Measurements from ENCODE around the gene SLC25A40.
"Not testable (repeated sequence)": the region's sequence is repeated elsewhere in the genome, so short reads cannot be mapped to it uniquely, and the experiment has no call there.

Gene SLC25A40

GRCh38 chr7:87876040-87876868 lies at the start of gene SLC25A40, which contains the start of gene DBF4:
TSS of gene SLC25A40 (minus strand) at chr7:87876360. CDS start at chr7:87858727, 17,633 bp downstream.
TSS of gene DBF4 (plus strand) at chr7:87876493. CDS start at chr7:87876733, 240 bp downstream.
- in situ Hi-C loops (cut with MboI; ENCODE audit: low sequenced_read_pairs): no loop called here

- in situ Hi-C loops (cut with MboI; ENCODE audit: low sequenced_read_pairs): not testable (repeated sequence)
Observed at GRCh38 chr7:87922759-87923395, 46.7 kb upstream of the SLC25A40 start.

GRCh38 chr7:87920578-87920977 lies 44.4 kb upstream of the SLC25A40 start:
- in situ Hi-C loops (cut with MboI; ENCODE audit: low sequenced_read_pairs): no loop called here

GRCh38 chr7:87919875-87920274 lies 43.7 kb upstream of the SLC25A40 start:
- in situ Hi-C loops (cut with MboI; ENCODE audit: low sequenced_read_pairs): no loop called here

GRCh38 chr7:87918740-87919139 lies 42.6 kb upstream of the SLC25A40 start:
- in situ Hi-C loops (cut with MboI; ENCODE audit: low sequenced_read_pairs): no loop called here

- in situ Hi-C loops (cut with MboI; ENCODE audit: low sequenced_read_pairs): no loop called here
Observed at GRCh38 chr7:87912121-87912520, 36.0 kb upstream of the SLC25A40 start.

- in situ Hi-C loops (cut with MboI; ENCODE audit: low sequenced_read_pairs): not testable (repeated sequence)
Observed at GRCh38 chr7:87908814-87909213, 32.7 kb upstream of the SLC25A40 start.

- in situ Hi-C loops (cut with MboI; ENCODE audit: low sequenced_read_pairs): not testable (repeated sequence)
Observed at GRCh38 chr7:87907136-87907906, 31.2 kb upstream of the SLC25A40 start.

- in situ Hi-C loops (cut with MboI; ENCODE audit: low sequenced_read_pairs): no loop called here
Observed at GRCh38 chr7:87899255-87899654, 23.1 kb upstream of the SLC25A40 start.

- in situ Hi-C loops (cut with MboI; ENCODE audit: low sequenced_read_pairs): no loop called here
Observed at GRCh38 chr7:87895363-87895762, 19.2 kb upstream of the SLC25A40 start.

GRCh38 chr7:87886875-87887274 lies 10.7 kb upstream of the SLC25A40 start:
- in situ Hi-C loops (cut with MboI; ENCODE audit: low sequenced_read_pairs): loop anchor here (10.0 kb wide), 1 partner anchor 82 kb away; no protein-coding TSS in a partner anchor

GRCh38 chr7:87885018-87885417 lies 8.9 kb upstream of the SLC25A40 start:
- in situ Hi-C loops (cut with MboI; ENCODE audit: low sequenced_read_pairs): loop anchor here (10.0 kb wide), 1 partner anchor 80 kb away; no protein-coding TSS in a partner anchor

- in situ Hi-C loops (cut with MboI; ENCODE audit: low sequenced_read_pairs): loop anchor here (10.0 kb wide), 1 partner anchor 78 kb away; no protein-coding TSS in a partner anchor
Observed at GRCh38 chr7:87882151-87882937, 6.2 kb upstream of the SLC25A40 start.

- in situ Hi-C loops (cut with MboI; ENCODE audit: low sequenced_read_pairs): no loop called here
Observed at GRCh38 chr7:87878208-87878735, 2.1 kb upstream of the SLC25A40 start.

GRCh38 chr7:87877366-87878040 lies 1.3 kb upstream of the SLC25A40 start:
- in situ Hi-C loops (cut with MboI; ENCODE audit: low sequenced_read_pairs): no loop called here

GRCh38 chr7:87876869-87877234 lies 692 bp upstream of the SLC25A40 start:
- in situ Hi-C loops (cut with MboI; ENCODE audit: low sequenced_read_pairs): no loop called here

- in situ Hi-C loops (cut with MboI; ENCODE audit: low sequenced_read_pairs): no loop called here
Observed at GRCh38 chr7:87875151-87876039, 765 bp downstream of the SLC25A40 start.

GRCh38 chr7:87874066-87874465 lies 2.1 kb downstream of the SLC25A40 start:
- in situ Hi-C loops (cut with MboI; ENCODE audit: low sequenced_read_pairs): no loop called here

GRCh38 chr7:87873328-87873727 lies 2.8 kb downstream of the SLC25A40 start:
- in situ Hi-C loops (cut with MboI; ENCODE audit: low sequenced_read_pairs): not testable (repeated sequence)

Measured in HL-60/S4 (cell line).